ENCODE results near the gene PTCH1.

PTCH1 gene

DNA sequence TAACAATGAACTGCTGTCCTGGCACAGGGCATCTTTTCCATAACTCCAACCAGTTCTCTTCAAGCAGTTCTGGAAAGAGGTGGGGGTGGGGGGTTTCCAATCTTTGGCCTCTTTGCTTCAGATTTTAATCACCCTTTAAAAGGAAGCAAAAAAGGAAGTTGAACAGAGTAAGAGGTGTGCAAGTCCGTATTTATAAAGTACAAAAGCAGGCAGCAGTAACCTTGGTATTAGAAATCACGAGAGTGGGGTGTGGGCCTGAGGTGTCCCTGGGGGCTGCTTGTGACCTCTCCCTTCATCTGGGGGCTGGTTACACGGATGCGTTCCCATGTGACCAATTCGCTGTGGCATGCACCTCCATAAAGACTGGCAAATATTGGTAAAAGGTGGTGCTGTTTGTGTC lies 70.5 kb downstream of the PTCH1 start:
- H3K4me2 ChIP-seq (ENCODE audit: low read length), result no peak overlapping the region
- no peak overlapping the region for H2AK5ac ChIP-seq (ENCODE audit: low read length)
- H4K5ac ChIP-seq (ENCODE audit: low read length), result no peak overlapping the region
- DNase-seq, result no peak
- no peak overlapping the region for H2BK5ac ChIP-seq (ENCODE audit: low read length)
- H3K4ac ChIP-seq (ENCODE audit: low read depth, low read length), result no peak overlapping the region
- WGBS (ENCODE audit: extremely low coverage, insufficient coverage, low lambda C conversion rate), result no CpG with 5 or more reads among the region's 5 CpGs
- peaks cover 22% of the 10 kb centered on the region for H3K4me1 ChIP-seq (ENCODE audit: control insufficient read depth, low read depth, low read length)
- H3K79me2 ChIP-seq (ENCODE audit: control insufficient read depth, insufficient read depth, low read length), result no peaks in the 10 kb centered on the region
- no peak overlapping the region for H3K4me3 ChIP-seq (ENCODE audit: low read length)
- no peak overlapping the region for H2BK15ac ChIP-seq (replicated peaks; ENCODE audit: low read depth)
- H4K8ac ChIP-seq (ENCODE audit: low read depth, low read length), result no peak overlapping the region
- no peak overlapping the region for H2BK120ac ChIP-seq (ENCODE audit: low read depth, low read length)
- H3K56ac ChIP-seq (ENCODE audit: low read length), result no peak overlapping the region
- H3K36me3 ChIP-seq (ENCODE audit: control insufficient read depth, insufficient read depth, low read length), result peaks cover 14% of the 10 kb centered on the region
- no peak overlapping the region for H3K27ac ChIP-seq (ENCODE audit: low read depth, low read length)
- no peak overlapping the region for H3K18ac ChIP-seq (ENCODE audit: low read length)
- H3K27me3 ChIP-seq (ENCODE audit: insufficient read depth, low read length, poor library complexity), result no peaks in the 10 kb centered on the region
- H3K9ac ChIP-seq (ENCODE audit: low read length), result no peak overlapping the region
- no peak overlapping the region for H3K23ac ChIP-seq (ENCODE audit: low read length)
- peaks cover 3% of the 10 kb centered on the region for H3K79me1 ChIP-seq (ENCODE audit: low read length)

DNA sequence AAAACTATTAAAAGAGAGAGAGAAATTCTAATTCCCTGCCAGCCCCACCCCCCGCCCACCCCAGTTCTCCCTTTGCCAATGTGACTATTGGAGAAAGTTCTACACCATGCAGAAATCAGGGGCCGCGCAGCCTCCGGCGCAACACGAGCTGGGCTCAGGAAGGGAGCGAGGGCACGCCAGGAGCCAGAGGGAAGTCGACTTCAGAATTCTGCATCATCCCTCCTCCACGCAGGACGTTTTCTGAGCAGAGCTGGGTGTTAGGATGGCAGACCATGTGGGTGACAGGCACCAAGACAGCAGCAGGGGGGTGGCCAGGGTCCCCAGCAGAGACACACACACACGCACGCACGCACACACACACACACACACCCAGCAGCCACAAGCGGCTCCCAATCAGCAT lies 72.6 kb downstream of the PTCH1 start:
- peaks cover 13% of the 10 kb centered on the region for H3K36me3 ChIP-seq (ENCODE audit: control insufficient read depth, insufficient read depth, low read length)

DNA sequence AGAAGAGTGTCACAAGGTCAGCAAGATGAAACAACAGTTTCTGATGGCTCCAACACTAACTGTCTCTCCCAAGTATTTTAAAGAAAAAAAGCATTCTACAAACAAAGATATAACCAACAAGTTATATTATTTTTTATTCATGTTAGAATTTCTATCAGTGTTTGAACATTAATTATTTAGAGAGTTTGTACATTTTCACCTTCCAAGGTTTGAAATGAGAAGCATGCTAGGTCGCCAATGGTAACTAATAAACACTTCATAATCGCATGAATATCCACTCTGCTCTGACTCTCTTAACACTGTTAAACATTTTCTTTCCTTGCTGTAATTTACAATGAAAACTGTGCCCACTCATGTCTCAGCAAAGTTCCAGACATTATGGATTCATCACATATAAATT lies 73.5 kb downstream of the PTCH1 start:
- H3K36me3 ChIP-seq (ENCODE audit: control insufficient read depth, insufficient read depth, low read length), result peaks cover 13% of the 10 kb centered on the region
- no peak overlapping the region for H2BK5ac ChIP-seq (ENCODE audit: low read length)
- no peak overlapping the region for H3K56ac ChIP-seq (ENCODE audit: low read length)
- WGBS (ENCODE audit: extremely low coverage, insufficient coverage, low lambda C conversion rate), result no CpG with 5 or more reads among the region's 2 CpGs
- no peak overlapping the region for H2BK15ac ChIP-seq (replicated peaks; ENCODE audit: low read depth)
- H2BK120ac ChIP-seq (ENCODE audit: low read depth, low read length), result no peak overlapping the region
- no peak overlapping the region for H3K27ac ChIP-seq (ENCODE audit: low read depth, low read length)
- no peak overlapping the region for H2AK5ac ChIP-seq (ENCODE audit: low read length)
- H4K8ac ChIP-seq (ENCODE audit: low read depth, low read length), result no peak overlapping the region
- no peak overlapping the region for H3K23ac ChIP-seq (ENCODE audit: low read length)
- H3K27me3 ChIP-seq (ENCODE audit: insufficient read depth, low read length, poor library complexity), result no peaks in the 10 kb centered on the region
- no peak for DNase-seq
- no peak overlapping the region for H3K18ac ChIP-seq (ENCODE audit: low read length)
- H3K79me2 ChIP-seq (ENCODE audit: control insufficient read depth, insufficient read depth, low read length), result no peaks in the 10 kb centered on the region
- H3K4me3 ChIP-seq (ENCODE audit: low read length), result no peak overlapping the region
- no peak overlapping the region for H4K5ac ChIP-seq (ENCODE audit: low read length)
- no peak overlapping the region for H3K9ac ChIP-seq (ENCODE audit: low read length)
- no peak overlapping the region for H3K4ac ChIP-seq (ENCODE audit: low read depth, low read length)
- H3K4me1 ChIP-seq (ENCODE audit: control insufficient read depth, low read depth, low read length), result peaks cover 3% of the 10 kb centered on the region
- H3K79me1 ChIP-seq (ENCODE audit: low read length), result no peaks in the 10 kb centered on the region
- H3K4me2 ChIP-seq (ENCODE audit: low read length), result no peak overlapping the region

More for the DNA sequence above, 72.6 kb downstream of the PTCH1 start:
- no peaks in the 10 kb centered on the region for H3K79me1 ChIP-seq (ENCODE audit: low read length)
- H4K8ac ChIP-seq (ENCODE audit: low read depth, low read length), result no peak overlapping the region
- H3K23ac ChIP-seq (ENCODE audit: low read length), result no peak overlapping the region
- H3K4me3 ChIP-seq (ENCODE audit: low read length), result no peak overlapping the region
- no peak overlapping the region for H2AK5ac ChIP-seq (ENCODE audit: low read length)
- no peak overlapping the region for H3K18ac ChIP-seq (ENCODE audit: low read length)
- no peak for DNase-seq
- no peak overlapping the region for H2BK120ac ChIP-seq (ENCODE audit: low read depth, low read length)
- H3K56ac ChIP-seq (ENCODE audit: low read length), result no peak overlapping the region
- H4K5ac ChIP-seq (ENCODE audit: low read length), result no peak overlapping the region
- no peak overlapping the region for H3K27ac ChIP-seq (ENCODE audit: low read depth, low read length)
- H3K9ac ChIP-seq (ENCODE audit: low read length), result no peak overlapping the region
- no peak overlapping the region for H2BK15ac ChIP-seq (replicated peaks; ENCODE audit: low read depth)
- no peak overlapping the region for H3K4me2 ChIP-seq (ENCODE audit: low read length)
- peaks cover 7% of the 10 kb centered on the region for H3K4me1 ChIP-seq (ENCODE audit: control insufficient read depth, low read depth, low read length)
- no peak overlapping the region for H2BK5ac ChIP-seq (ENCODE audit: low read length)
- H3K79me2 ChIP-seq (ENCODE audit: control insufficient read depth, insufficient read depth, low read length), result no peaks in the 10 kb centered on the region
- no CpG with 5 or more reads among the region's 15 CpGs for WGBS (ENCODE audit: extremely low coverage, insufficient coverage, low lambda C conversion rate)
- H3K4ac ChIP-seq (ENCODE audit: low read depth, low read length), result no peak overlapping the region
- no peaks in the 10 kb centered on the region for H3K27me3 ChIP-seq (ENCODE audit: insufficient read depth, low read length, poor library complexity)

DNA sequence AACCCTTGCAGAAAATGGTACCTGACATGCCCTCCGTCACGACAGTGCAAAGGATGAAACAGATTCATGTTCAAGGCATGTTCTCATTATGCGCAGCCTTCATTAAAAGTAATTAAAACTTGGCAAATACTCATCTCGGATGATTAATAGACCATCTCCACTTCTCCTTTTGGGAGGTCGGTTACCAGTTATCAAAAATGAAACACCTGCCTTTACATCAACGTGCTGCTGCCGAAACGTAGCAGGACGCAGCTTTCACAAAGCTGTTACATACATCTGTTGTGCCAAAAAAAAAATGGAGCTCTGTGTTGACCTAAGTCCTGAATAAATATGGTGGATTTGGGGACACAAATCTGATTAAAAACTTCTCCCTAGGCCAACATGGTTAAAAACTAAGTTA lies 75.7 kb downstream of the PTCH1 start:
- peaks cover 6% of the 10 kb centered on the region for H3K36me3 ChIP-seq (ENCODE audit: control insufficient read depth, insufficient read depth, low read length)
- H3K23ac ChIP-seq (ENCODE audit: low read length), result no peak overlapping the region
- no CpG with 5 or more reads among the region's 9 CpGs for WGBS (ENCODE audit: extremely low coverage, insufficient coverage, low lambda C conversion rate)
- DNase-seq, result no peak
- H3K56ac ChIP-seq (ENCODE audit: low read length), result no peak overlapping the region
- H3K4me2 ChIP-seq (ENCODE audit: low read length), result no peak overlapping the region
- H2AK5ac ChIP-seq (ENCODE audit: low read length), result no peak overlapping the region
- H2BK15ac ChIP-seq (replicated peaks; ENCODE audit: low read depth), result no peak overlapping the region
- H2BK120ac ChIP-seq (ENCODE audit: low read depth, low read length), result no peak overlapping the region
- H3K79me1 ChIP-seq (ENCODE audit: low read length), result no peaks in the 10 kb centered on the region
- H3K9ac ChIP-seq (ENCODE audit: low read length), result no peak overlapping the region
- no peaks in the 10 kb centered on the region for H3K4me1 ChIP-seq (ENCODE audit: control insufficient read depth, low read depth, low read length)
- H3K4me3 ChIP-seq (ENCODE audit: low read length), result no peak overlapping the region
- H3K27ac ChIP-seq (ENCODE audit: low read depth, low read length), result no peak overlapping the region
- no peak overlapping the region for H3K4ac ChIP-seq (ENCODE audit: low read depth, low read length)
- H3K18ac ChIP-seq (ENCODE audit: low read length), result no peak overlapping the region
- H3K79me2 ChIP-seq (ENCODE audit: control insufficient read depth, insufficient read depth, low read length), result no peaks in the 10 kb centered on the region
- no peak overlapping the region for H4K5ac ChIP-seq (ENCODE audit: low read length)
- no peak overlapping the region for H2BK5ac ChIP-seq (ENCODE audit: low read length)
- H4K8ac ChIP-seq (ENCODE audit: low read depth, low read length), result no peak overlapping the region
- no peaks in the 10 kb centered on the region for H3K27me3 ChIP-seq (ENCODE audit: insufficient read depth, low read length, poor library complexity)

DNA sequence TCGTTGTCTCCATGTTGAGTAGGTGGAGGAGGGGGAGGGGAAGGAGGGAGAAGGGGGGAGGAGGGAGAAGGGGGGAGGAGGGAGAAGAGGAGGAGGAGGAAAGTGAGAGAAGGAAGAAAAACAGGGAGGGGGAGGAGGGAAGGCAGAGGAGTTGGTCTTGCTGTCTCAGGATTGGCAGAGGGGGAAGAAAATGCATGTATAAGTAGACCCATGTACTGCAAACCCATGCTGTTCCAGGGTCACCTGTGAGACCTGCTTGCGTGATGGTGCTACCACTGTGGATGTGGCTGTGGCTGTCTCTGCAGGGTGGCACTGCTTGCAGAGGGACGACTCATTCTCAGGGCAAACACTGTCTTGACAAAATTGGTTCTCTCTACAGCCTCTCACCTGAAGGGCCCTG lies 76.3 kb downstream of the PTCH1 start:
- Histone ChIP-seq H3K27me3 (ENCODE audit: insufficient read depth, low read length, poor library complexity) (no peaks in the 10 kb centered on the region), H3K4me2 (ENCODE audit: low read length) (no peak overlapping the region), H3K4ac (ENCODE audit: low read depth, low read length) (no peak overlapping the region), H3K56ac (ENCODE audit: low read length) (no peak overlapping the region), H2BK5ac (ENCODE audit: low read length) (no peak overlapping the region), H3K23ac (ENCODE audit: low read length) (no peak overlapping the region), H4K5ac (ENCODE audit: low read length) (no peak overlapping the region), H3K27ac (ENCODE audit: low read depth, low read length) (no peak overlapping the region), H2BK120ac (ENCODE audit: low read depth, low read length) (no peak overlapping the region), H2AK5ac (ENCODE audit: low read length) (no peak overlapping the region), H3K36me3 (ENCODE audit: control insufficient read depth, insufficient read depth, low read length) (peaks cover 4% of the 10 kb centered on the region), H3K4me1 (ENCODE audit: control insufficient read depth, low read depth, low read length) (no peaks in the 10 kb centered on the region), H2BK15ac (replicated peaks; ENCODE audit: low read depth) (no peak overlapping the region), H3K79me2 (ENCODE audit: control insufficient read depth, insufficient read depth, low read length) (no peaks in the 10 kb centered on the region), H4K8ac (ENCODE audit: low read depth, low read length) (no peak overlapping the region), H3K18ac (ENCODE audit: low read length) (no peak overlapping the region), H3K9ac (ENCODE audit: low read length) (no peak overlapping the region), H3K4me3 (ENCODE audit: low read length) (no peak overlapping the region), H3K79me1 (ENCODE audit: low read length) (no peaks in the 10 kb centered on the region)
- no CpG with 5 or more reads among the region's 3 CpGs for WGBS (ENCODE audit: extremely low coverage, insufficient coverage, low lambda C conversion rate)
- no peak for DNase-seq

DNA sequence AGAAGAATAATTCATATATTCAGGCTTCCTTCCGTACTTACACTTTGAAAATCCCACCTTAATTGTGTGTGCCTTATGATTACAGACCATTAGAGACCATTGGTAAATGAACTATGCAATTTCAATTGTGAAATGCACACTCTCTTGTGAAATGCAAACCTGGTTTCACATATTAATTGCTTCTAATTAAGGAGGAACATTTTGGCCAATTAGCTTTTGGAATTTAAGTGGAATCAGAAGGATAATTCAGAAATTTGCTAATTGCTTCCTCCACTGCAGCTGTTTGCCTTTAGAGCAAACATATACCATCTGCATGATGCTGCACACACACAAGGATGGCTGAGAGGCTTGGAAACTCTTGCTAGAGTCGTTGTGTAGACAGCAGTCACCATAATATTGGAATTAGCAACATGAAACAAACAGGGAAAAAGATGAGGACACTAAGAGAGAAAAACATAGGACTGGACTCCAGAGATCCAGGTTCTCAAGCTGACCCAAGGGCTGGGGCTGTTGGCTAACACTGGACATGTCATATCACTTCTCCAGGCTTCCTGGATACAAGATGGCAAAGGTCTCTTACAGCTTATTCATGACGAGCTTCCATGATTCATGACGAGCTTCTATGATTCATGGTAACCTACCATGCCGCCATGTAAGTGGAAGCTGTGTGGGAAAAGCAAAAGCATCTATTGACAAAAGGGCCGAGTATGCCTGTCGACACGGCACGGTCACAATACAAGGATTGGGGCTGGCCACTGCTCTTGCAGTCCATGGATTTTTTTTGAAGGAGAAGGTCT lies 78.0 kb downstream of the PTCH1 start:
- H3K4me1 ChIP-seq (ENCODE audit: control insufficient read depth, low read depth, low read length), result peaks cover 3% of the 10 kb centered on the region
- no peak for DNase-seq
- H3K27ac ChIP-seq (ENCODE audit: low read depth, low read length), result no peak overlapping the region
- no peaks in the 10 kb centered on the region for H3K79me1 ChIP-seq (ENCODE audit: low read length)
- no peak overlapping the region for H2BK120ac ChIP-seq (ENCODE audit: low read depth, low read length)
- H3K9ac ChIP-seq (ENCODE audit: low read length), result no peak overlapping the region
- no peaks in the 10 kb centered on the region for H3K27me3 ChIP-seq (ENCODE audit: insufficient read depth, low read length, poor library complexity)
- no peak overlapping the region for H2AK5ac ChIP-seq (ENCODE audit: low read length)
- H2BK5ac ChIP-seq (ENCODE audit: low read length), result no peak overlapping the region
- no peaks in the 10 kb centered on the region for H3K79me2 ChIP-seq (ENCODE audit: control insufficient read depth, insufficient read depth, low read length)
- no peak overlapping the region for H2BK15ac ChIP-seq (replicated peaks; ENCODE audit: low read depth)
- H3K23ac ChIP-seq (ENCODE audit: low read length), result no peak overlapping the region
- H3K4ac ChIP-seq (ENCODE audit: low read depth, low read length), result no peak overlapping the region
- no peak overlapping the region for H4K8ac ChIP-seq (ENCODE audit: low read depth, low read length)
- H4K5ac ChIP-seq (ENCODE audit: low read length), result no peak overlapping the region
- no CpG with 5 or more reads among the region's 9 CpGs for WGBS (ENCODE audit: extremely low coverage, insufficient coverage, low lambda C conversion rate)
- H3K36me3 ChIP-seq (ENCODE audit: control insufficient read depth, insufficient read depth, low read length), result no peaks in the 10 kb centered on the region
- no peak overlapping the region for H3K4me2 ChIP-seq (ENCODE audit: low read length)
- no peak overlapping the region for H3K4me3 ChIP-seq (ENCODE audit: low read length)
- H3K18ac ChIP-seq (ENCODE audit: low read length), result no peak overlapping the region
- H3K56ac ChIP-seq (ENCODE audit: low read length), result no peak overlapping the region

All from mesendoderm (in vitro differentiated cells).